ENCODE results near the gene NTN1.

NTN1 gene

DNA sequence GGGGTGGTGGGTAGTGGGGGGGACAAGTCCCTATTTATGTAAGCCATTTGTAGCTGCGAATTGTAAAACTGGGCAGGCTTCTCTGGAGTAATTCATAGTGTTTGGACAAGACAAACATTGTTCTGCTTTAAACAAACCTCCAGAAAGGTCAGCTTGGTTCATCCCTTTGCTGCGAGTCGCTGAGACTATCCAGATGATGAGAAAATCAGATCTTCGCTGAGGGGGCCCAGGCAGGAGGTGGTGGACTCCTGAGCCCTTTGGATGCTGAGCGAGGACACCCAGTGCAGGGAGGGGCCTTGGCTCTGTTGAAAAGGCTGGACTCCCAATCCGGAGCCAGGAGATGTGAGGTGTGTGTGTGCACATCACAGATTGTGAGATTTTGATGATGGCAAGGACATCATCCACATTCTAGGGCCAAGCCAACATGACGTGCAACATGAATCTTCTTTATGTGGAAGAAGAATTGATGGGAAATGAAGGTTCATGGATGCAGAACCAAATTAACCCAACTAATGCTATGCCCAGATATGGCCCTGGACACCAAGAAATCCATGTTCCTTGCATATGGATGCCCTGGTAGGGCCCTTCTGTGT, 15.0 kb upstream of the NTN1 start:
- no peak for DNase-seq

GRCh38 chr17:9007052-9007714, 14.1 kb upstream of the NTN1 start:
- no peak for DNase-seq

- no peak for DNase-seq
Observed at GRCh38 chr17:9009096-9009495, 12.2 kb upstream of the NTN1 start.

DNA sequence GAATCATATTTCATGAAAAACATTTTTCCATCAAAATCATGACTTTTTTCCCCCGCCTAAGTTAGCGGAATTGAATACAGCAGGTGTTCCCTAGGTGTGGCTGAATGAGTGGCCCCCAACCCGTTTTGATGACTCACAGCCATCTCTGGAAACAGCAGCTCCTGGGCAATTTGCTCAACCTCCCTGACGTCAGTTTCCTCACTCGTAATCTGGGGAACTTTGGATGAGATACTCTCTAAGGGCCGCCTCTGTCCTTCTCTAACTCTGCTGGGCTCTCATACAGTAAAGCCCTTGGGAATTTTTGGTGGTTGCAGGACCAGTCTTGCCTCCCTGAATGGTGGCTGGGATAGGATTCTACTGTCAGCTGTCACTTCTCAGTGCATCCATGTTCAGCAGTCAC, 11.6 kb upstream of the NTN1 start:
- no peak for DNase-seq

- no peak for DNase-seq
Observed at GRCh38 chr17:9011001-9011400, 10.3 kb upstream of the NTN1 start.

DNA sequence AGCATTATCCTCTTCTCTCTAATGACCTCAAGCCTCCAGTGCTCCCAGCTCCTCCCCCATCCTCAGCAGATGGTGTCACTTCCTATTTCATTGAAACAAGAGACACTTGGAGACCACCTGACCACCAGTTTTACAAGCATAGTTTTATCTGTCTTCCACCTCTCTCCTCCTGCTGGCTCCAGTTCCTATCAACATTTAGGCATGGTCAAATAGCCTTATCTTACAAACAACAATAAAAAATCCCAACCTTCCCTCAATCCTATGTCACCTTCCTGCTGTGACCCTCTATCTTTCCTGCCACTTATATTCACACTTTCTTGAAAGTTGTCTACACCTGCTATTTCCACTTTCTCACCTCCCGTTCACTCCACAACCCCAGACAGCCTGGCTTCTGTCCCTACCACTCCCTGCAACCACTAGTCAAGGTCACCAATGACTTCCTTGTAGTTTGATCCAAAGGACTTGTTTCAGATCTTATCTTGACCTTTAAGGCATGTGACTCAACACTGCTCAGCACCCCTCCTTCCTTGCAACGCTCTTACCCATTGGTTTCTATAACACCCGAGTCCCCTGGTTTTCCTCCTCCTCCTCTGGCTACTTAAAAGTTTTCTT, 4.3 kb upstream of the NTN1 start:
- no peak for DNase-seq

- DNase-seq = no peak
Observed at GRCh38 chr17:9018726-9019125, 2.6 kb upstream of the NTN1 start.

DNA sequence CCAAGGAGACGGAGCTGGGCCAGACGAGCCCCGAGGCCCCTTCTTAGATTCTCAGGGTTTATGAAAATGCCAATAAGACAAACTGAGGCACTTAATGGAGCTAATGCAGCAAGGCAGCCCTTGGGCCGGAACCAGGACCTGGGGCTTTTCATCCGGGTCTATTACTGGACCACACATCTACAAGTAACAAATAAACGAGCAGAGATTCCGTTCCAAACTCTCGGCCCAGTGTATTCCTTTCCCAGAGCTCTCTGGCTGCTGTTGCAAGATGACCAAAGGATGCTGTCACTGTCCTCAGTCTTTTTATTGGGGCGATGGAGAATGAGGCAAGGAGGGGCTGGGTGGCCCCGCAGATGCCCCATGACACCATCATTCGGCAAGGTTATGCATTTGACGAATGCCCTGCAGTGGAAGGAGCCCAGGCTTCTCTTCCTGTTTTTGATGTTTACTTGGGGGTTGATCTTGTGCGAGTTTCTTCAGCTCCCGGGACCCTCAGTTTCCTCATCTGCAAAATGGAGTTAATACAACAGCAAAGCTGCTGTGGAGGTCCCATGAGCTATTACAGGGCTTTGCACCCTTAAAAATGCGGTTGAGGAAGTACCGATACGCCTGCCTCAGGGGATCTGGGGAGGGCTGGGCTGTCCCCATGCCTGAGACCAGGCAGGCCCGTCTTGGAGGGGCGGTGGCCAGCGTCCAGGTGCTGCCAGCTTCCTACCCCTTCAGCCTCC, 1.1 kb upstream of the NTN1 start:
- no peak for DNase-seq

GRCh38 chr17:9020824-9021157, 519 bp upstream of the NTN1 start:
- DNase-seq = peak; percentile 57

DNA sequence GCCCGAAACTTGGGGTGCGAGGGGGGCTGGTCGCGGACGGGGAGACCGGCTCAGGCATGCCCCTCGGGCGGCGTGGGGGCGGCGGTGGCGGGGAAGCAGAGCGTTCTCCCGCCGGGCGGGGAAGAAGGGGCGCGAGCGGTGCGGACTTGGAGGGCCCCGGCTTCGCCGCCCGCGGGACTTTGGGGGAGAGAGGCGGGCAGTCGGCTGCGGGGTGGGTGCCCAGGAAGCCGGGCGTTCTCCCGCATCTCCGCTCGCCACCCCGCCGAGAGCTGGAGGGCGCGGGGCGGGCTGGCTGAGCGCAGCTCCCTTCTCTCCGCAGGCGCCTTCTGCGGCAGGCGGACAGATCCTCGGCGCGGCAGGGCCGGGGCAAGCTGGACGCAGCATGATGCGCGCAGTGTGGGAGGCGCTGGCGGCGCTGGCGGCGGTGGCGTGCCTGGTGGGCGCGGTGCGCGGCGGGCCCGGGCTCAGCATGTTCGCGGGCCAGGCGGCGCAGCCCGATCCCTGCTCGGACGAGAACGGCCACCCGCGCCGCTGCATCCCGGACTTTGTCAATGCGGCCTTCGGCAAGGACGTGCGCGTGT, 772 bp downstream of the NTN1 start:
- DNase-seq = peak; percentile 70

DNA sequence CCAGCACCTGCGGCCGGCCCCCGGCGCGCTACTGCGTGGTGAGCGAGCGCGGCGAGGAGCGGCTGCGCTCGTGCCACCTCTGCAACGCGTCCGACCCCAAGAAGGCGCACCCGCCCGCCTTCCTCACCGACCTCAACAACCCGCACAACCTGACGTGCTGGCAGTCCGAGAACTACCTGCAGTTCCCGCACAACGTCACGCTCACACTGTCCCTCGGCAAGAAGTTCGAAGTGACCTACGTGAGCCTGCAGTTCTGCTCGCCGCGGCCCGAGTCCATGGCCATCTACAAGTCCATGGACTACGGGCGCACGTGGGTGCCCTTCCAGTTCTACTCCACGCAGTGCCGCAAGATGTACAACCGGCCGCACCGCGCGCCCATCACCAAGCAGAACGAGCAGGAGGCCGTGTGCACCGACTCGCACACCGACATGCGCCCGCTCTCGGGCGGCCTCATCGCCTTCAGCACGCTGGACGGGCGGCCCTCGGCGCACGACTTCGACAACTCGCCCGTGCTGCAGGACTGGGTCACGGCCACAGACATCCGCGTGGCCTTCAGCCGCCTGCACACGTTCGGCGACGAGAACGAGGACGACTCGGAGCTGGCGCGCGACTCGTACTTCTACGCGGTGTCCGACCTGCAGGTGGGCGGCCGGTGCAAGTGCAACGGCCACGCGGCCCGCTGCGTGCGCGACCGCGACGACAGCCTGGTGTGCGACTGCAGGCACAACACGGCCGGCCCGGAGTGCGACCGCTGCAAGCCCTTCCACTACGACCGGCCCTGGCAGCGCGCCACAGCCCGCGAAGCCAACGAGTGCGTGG, 1.5 kb downstream of the NTN1 start:
- DNase-seq = peak; percentile 76

- peak; percentile 55 for DNase-seq
Observed at GRCh38 chr17:9023392-9024218, 2.3 kb downstream of the NTN1 start.

GRCh38 chr17:9024497-9024896, 3.2 kb downstream of the NTN1 start:
- peak; percentile 47 for DNase-seq

GRCh38 chr17:9026741-9027140, 5.4 kb downstream of the NTN1 start:
- no peak for DNase-seq

DNA sequence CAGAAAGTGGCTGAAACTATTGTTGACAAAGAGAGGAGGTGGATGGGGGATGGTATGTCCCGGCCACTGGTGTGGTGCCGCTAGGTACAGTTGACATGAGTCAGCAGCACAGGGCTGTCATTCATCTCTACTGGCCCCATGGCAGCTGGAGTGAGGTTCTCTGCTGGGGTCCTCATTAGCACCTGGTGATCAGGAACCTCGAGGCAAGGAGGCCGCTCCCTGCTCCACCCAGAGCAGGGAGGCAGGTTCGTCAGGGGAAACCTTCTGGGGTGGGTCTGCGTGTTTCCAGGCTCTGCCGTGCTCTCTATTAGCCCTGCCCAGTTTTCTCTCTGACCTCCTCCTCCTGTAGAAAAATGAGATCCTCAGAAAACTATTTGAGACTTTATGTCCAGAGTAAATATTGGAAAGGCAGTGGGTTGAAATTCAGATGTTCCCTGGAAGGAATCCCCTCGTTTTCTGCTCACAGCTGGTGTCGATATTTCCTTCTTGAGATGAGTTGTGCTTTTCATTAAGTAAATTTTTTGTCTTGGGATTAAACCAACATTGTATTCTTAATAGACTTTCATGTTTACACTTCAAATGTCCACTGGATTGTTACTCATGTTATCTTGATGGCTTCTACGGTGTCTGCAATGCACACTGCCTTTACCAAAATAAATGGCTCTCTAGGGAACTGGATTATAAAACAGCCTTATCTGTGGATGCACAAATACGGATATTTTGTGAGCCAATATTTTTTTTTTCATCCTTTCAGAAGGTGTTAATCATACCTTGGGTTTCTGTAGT, 7.1 kb downstream of the NTN1 start:
- DNase-seq = no peak

DNA sequence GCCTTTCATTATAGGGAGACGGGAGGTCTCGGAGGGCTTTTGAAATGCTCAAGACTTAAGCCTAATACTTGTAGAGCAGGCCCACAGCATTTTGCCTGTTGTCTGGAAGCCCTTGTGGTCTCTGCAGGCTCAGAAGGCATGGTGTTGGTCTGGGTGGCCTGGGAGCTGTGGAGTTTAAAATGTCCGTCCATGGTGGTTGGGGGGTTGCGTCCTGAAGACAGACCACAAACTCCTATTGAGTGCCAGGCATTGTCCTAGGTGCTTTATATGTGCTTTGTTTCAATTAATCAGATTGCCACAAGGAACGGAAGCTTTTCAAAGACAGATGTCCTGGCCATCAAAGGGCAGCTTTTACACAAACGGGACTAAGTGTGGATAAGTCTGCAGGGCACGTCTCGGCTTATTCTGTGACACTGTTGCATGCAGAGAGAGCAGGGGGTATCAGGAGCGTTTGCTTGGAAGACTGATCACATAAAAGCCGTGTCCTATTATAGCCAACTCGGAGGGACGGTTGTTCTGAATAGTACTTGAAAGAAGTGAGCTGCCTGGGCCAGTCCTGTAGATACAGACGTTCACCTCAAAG, 7.8 kb downstream of the NTN1 start:
- DNase-seq = no peak

- DNase-seq = no peak
Observed at GRCh38 chr17:9032151-9032550, 10.8 kb downstream of the NTN1 start.

DNA sequence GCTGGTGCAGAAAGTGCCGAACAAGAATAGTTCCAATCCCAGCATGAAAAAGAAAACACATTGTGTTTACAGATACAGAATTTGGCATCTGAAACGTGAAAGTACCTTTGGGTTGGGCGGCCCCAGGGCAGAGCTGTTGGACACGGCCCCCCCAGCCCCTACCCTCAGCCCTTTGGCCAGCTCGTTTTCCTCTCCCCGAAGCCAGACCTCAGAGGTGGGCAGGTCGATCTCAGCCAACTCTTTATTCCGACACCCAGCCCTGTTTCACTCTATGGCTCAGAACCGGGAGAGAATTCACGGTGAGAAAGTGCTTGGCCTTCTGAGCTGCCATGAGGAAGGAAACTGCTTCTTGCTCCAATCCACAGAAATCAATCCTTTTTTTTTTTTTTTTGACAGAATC, 11.3 kb downstream of the NTN1 start:
- no peak for DNase-seq

- DNase-seq = no peak
Observed at GRCh38 chr17:9035249-9035648, 13.9 kb downstream of the NTN1 start.

DNA sequence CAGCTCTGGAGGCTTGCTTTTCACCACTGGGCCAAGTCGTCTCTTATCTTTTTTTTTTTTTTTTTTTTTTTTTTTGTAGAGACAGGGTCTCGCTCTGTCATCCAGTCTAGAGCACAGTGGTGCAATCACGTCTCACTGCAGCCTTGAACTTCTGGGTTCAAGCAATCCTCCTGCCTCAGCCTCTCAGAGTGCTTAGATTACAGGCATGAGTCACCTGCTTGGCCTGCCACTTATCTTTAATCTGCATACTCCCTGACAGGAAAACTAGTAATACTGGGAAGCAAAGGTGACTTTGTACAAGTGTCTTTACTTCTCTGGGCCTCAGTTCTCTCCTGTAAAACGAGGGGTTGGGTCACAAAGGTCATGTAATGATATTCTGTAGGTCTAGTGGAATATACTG, 15.0 kb downstream of the NTN1 start:
- no peak for DNase-seq

DNA sequence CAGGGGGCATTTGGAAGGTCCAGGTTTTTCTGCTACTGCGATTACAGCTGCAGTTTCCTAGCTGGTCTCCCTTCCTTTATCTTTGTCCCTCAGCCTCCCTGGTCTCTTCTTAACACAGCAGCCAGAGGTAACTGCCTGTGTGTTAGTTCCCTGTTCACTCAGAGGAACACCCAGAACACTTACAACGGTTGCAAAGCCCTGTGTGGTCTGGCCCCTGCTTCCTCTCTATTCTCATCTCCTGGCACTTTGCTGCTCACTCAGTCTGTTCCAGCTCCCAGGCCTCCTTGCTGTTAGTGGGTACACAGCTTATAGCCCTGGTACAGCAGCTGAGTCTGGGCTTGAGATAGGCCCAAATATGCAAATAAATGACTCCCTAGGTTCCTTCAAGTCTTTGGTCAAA, 16.4 kb downstream of the NTN1 start:
- DNase-seq = no peak
